Measurements from ENCODE around the gene KLRG1. TPM values are rescaled to one million over a fixed set of nuclear protein-coding genes. Genes with fewer than 3 reads are reported as not detected.

Gene KLRG1
- total RNA-seq, 2 experiments from 2014 or later: 14.4 to 16.1 TPM

DNA sequence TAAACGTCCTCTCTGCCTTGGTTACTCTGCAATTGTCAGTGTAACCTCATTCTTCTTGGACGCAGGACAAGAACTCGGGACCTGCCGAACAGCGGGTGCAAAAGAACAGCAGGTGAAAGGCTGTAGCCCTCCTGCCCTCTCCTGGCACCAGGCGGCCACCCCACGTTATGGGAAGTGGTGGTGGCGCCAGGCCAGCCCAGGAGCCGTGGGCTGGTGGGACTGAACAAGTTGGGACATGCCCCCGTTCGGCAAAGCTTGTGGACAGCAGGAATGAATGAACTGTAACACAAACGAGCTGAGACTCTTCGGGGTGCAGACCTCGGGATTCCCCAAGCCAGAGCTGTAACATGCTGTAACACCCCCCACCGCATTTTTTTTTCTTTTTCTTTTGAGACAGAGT lies 33.3 kb upstream of the KLRG1 start:
- H3K27me3 Mint-ChIP-seq: no peaks in the 10 kb centered on the region
- H3K27ac Mint-ChIP-seq: no peak overlapping the region
- peaks cover 36% of the 10 kb centered on the region for H3K36me3 Mint-ChIP-seq
- no peak overlapping the region for H3K4me3 Mint-ChIP-seq
- DNase-seq (no peak), ATAC-seq (ENCODE audit: low read depth) (no peak)
- peaks cover 35% of the 10 kb centered on the region for H3K4me1 Mint-ChIP-seq
- H3K9me3 Mint-ChIP-seq: peaks cover 15% of the 10 kb centered on the region
- POLR2A ChIA-PET: no interaction called here

DNA sequence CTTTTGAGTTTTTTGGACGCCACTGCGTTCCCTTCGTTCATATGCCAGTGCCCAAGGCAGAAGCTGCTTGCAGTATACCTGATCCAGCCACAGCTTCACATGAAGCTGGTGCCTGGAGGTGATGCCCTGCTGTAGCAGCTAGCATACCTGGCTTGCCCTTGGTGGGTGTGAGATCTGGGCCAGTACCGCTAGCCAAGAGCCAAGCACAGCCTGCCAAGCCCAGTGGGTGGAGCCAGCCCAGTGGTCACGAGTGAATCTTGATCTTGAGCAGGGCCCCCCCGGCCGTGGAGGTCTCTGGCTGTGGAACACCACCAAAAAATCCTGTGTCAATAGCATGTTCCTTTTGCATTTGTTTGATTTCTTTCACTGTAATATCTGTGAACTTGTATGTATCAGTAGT lies 32.6 kb upstream of the KLRG1 start:
- H3K36me3 Mint-ChIP-seq: peaks cover 36% of the 10 kb centered on the region
- ATAC-seq (ENCODE audit: low read depth) (no peak), DNase-seq (no peak)
- H3K4me3 Mint-ChIP-seq: no peak overlapping the region
- no peak overlapping the region for H3K27ac Mint-ChIP-seq
- no peaks in the 10 kb centered on the region for H3K27me3 Mint-ChIP-seq
- H3K9me3 Mint-ChIP-seq: peaks cover 15% of the 10 kb centered on the region
- POLR2A ChIA-PET: no interaction called here
- H3K4me1 Mint-ChIP-seq: peaks cover 29% of the 10 kb centered on the region

DNA sequence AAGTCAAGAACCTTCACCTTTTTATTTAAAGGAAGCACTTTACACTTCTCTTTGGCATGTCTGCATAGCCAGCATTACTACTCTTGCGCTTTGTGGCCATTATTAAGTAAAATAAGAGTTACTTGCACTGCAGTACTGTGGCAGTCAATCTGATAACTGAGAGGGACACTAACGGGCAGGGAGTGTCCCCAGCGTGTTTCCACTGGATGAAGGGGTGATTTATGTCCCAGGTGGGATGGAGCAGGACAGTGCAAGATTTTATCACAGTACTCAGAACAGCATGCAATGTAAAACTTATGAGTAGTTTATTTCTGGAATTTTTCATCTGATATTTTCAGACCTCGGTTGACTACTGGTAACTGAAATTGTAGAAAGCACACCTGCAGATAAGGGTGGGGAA lies 31.8 kb upstream of the KLRG1 start:
- POLR2A ChIA-PET: no interaction called here
- DNase-seq: no peak
- ATAC-seq (ENCODE audit: low read depth): no peak
- peaks cover 18% of the 10 kb centered on the region for H3K9me3 Mint-ChIP-seq
- peaks cover 25% of the 10 kb centered on the region for H3K4me1 Mint-ChIP-seq
- H3K27ac Mint-ChIP-seq: no peak overlapping the region
- H3K27me3 Mint-ChIP-seq: no peaks in the 10 kb centered on the region
- peaks cover 40% of the 10 kb centered on the region for H3K36me3 Mint-ChIP-seq
- no peak overlapping the region for H3K4me3 Mint-ChIP-seq

DNA sequence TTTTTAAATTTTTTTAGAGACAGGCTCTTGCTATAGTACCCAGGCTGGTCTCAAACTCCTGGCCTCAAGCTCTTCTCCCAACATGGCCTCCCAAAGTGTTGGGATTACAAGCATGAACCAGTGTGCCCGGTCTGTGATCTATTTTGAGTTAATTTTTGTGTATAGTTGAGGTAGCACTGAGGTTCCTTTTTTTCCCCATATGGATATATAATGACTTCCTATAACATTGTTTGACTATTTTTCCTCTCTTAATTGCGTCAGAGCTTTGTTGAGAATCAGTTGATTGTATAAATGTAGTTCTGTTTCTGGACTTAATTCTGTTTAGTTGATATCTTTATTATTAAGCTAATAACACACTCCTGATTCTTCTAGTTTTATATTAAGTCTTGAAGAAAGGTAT lies 31.3 kb upstream of the KLRG1 start:
- no peaks in the 10 kb centered on the region for H3K27me3 Mint-ChIP-seq
- no peak overlapping the region for H3K27ac Mint-ChIP-seq
- no peak for DNase-seq
- H3K9me3 Mint-ChIP-seq: peaks cover 13% of the 10 kb centered on the region
- POLR2A ChIA-PET: no interaction called here
- peaks cover 35% of the 10 kb centered on the region for H3K36me3 Mint-ChIP-seq
- ATAC-seq (ENCODE audit: low read depth): no peak
- H3K4me1 Mint-ChIP-seq: peaks cover 20% of the 10 kb centered on the region
- no peak overlapping the region for H3K4me3 Mint-ChIP-seq

DNA sequence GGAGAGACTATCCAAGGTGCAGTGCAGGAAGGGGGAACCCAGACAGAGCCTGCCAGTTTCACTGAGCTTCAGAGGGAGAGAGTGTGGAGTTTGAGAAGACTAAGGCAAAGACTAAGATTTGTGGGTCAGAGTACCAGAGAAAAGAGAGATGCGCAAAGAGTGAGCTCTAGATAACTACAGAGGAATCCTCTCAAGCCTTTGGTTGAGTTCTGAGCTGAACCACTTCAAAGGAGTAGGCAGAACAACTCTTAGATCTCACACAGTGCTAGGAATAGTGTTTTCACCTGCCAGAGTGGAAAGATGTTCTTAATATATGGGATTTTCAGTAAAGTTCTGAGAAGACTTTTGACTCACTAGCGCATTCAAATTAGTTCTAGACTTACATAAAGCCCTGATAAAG lies 29.2 kb upstream of the KLRG1 start:
- no peaks in the 10 kb centered on the region for H3K27me3 Mint-ChIP-seq
- ATAC-seq (ENCODE audit: low read depth): peak; percentile 33
- peaks cover 9% of the 10 kb centered on the region for H3K4me1 Mint-ChIP-seq
- peaks cover 32% of the 10 kb centered on the region for H3K36me3 Mint-ChIP-seq
- no peak overlapping the region for H3K4me3 Mint-ChIP-seq
- peaks cover 10% of the 10 kb centered on the region for H3K9me3 Mint-ChIP-seq
- POLR2A ChIA-PET: no interaction called here
- DNase-seq: no peak
- H3K27ac Mint-ChIP-seq: no peak overlapping the region

DNA sequence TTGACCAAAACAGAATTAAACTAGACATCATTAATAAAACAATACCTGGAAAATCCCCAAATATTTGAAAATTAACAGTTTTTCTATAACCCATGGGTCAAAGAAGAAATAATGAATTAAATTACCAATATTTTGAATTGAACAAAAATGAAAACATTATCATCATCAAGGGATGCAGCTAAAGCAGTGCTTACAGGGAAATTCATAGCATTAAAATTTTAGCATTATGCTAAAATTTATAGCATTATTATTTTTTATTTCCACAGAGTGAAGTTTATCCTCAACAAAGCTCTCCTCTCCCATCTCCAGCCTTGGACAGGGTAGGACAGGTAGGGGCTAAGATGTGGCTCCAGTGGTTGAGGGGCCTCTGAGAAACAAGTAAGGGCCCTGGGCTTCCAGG lies 20.6 kb upstream of the KLRG1 start:
- H3K9me3 Mint-ChIP-seq: peaks cover 11% of the 10 kb centered on the region
- H3K36me3 Mint-ChIP-seq: peaks cover 20% of the 10 kb centered on the region
- ATAC-seq (ENCODE audit: low read depth) (no peak), DNase-seq (no peak)
- H3K27ac Mint-ChIP-seq: no peak overlapping the region
- H3K27me3 Mint-ChIP-seq: no peaks in the 10 kb centered on the region
- H3K4me1 Mint-ChIP-seq: no peaks in the 10 kb centered on the region
- H3K4me3 Mint-ChIP-seq: no peak overlapping the region
- POLR2A ChIA-PET: no interaction called here

DNA sequence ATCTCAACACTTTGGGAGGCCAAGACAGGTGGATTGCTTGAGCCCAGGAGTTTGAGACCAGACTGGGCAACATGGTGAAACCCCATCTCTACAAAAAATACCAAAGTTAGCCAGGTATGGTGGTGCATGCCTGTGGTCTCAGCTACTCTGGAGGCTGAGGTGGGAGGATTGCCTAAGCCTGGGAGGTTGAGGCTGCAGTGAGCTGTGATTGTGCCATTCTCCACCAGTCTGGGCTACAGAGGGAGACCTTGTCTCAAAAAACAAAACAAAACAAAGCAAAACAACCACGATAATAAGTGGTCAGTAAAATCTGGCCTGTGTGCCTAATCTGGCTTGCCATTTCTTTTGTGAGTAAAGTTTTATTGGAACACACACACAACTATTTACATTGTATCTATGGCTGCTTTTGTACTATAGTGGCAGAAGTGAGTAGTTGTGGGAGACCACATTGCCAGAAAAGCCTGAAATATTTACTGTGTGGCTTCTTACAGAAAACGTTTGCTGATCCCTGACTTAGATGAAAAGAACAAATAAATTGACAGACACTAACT lies 19.4 kb upstream of the KLRG1 start:
- Mint-ChIP-seq H3K4me1 (no peaks in the 10 kb centered on the region), H3K36me3 (peaks cover 15% of the 10 kb centered on the region), H3K9me3 (peaks cover 10% of the 10 kb centered on the region), H3K4me3 (no peak overlapping the region), H3K27ac (no peak overlapping the region), H3K27me3 (no peaks in the 10 kb centered on the region)
- DNase-seq (no peak), ATAC-seq (ENCODE audit: low read depth) (no peak)
- POLR2A ChIA-PET: no interaction called here

DNA sequence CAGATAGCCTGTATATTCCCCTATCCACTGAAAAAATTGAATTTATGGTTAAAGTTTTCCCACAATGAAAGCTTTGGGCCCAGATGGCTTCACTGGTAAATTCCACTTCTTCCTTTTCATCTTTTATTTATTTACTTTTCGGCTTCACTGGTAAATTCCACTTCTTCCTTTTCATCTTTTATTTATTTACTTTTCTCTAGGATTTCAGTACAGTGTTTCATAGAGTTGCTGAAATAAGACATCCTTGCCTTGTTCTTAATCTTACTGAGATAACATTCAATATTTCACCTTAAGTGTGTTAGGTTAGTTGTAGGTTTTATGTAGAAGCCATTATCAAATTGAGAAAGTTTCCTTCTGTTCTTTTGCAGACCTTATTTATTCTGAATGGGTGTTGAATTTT lies 18.9 kb upstream of the KLRG1 start:
- POLR2A ChIA-PET: no interaction called here
- H3K36me3 Mint-ChIP-seq: peaks cover 15% of the 10 kb centered on the region
- DNase-seq: no peak
- no peak overlapping the region for H3K27ac Mint-ChIP-seq
- H3K9me3 Mint-ChIP-seq: peaks cover 10% of the 10 kb centered on the region
- ATAC-seq (ENCODE audit: low read depth): no peak
- H3K4me1 Mint-ChIP-seq: no peaks in the 10 kb centered on the region
- no peaks in the 10 kb centered on the region for H3K27me3 Mint-ChIP-seq
- no peak overlapping the region for H3K4me3 Mint-ChIP-seq

DNA sequence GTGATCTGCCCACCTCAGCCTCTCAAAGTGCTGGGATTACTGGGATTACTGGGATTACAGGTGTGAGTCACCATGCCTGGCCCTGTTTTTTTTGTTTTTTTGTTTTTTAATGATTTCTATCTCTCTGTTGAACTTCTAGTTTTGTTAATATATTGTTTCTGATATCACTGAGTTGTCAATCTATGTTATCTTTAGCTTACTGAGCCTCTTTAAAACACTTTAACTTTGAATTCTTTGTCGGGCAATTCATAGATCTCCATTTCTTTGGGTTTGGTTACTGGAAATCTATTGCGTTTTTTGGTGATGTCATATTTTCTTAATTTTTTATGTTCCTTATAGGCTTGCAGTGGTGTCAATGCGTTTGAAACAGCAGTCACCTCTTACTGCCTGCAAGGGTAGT lies 9.2 kb upstream of the KLRG1 start:
- Mint-ChIP-seq H3K4me1 (no peaks in the 10 kb centered on the region), H3K4me3 (no peak overlapping the region), H3K36me3 (peaks cover 17% of the 10 kb centered on the region), H3K9me3 (peaks cover 14% of the 10 kb centered on the region), H3K27ac (no peak overlapping the region), H3K27me3 (no peaks in the 10 kb centered on the region)
- no peak for DNase-seq
- POLR2A ChIA-PET: no interaction called here
- no peak for ATAC-seq (ENCODE audit: low read depth)

DNA sequence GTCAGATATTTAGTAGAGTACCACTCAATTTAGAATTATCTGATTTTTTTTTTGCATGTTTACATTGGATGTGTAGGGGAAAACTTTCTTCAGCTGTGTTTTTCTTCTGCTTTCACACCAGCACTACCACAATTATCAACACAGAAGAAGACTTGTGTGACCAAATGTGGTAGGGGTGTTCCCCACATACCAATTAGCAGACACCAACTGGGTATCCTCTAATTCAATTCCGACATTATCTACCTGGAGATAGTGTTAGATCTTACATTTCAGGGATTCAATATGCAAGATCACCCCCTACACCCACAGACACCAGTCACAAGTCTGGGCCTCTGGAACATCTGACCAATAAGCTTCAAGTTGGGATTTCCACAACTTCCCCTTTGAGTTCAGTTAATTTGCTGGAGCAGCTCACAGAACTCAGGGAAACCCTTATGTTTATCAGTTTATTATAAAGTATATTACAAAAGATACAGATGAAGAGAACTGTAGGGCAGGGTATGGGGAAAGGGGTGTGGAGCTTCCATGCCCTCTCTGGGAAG lies 4.1 kb upstream of the KLRG1 start:
- H3K36me3 Mint-ChIP-seq: peaks cover 6% of the 10 kb centered on the region
- H3K4me3 Mint-ChIP-seq: no peak overlapping the region
- no peak for ATAC-seq (ENCODE audit: low read depth)

DNA sequence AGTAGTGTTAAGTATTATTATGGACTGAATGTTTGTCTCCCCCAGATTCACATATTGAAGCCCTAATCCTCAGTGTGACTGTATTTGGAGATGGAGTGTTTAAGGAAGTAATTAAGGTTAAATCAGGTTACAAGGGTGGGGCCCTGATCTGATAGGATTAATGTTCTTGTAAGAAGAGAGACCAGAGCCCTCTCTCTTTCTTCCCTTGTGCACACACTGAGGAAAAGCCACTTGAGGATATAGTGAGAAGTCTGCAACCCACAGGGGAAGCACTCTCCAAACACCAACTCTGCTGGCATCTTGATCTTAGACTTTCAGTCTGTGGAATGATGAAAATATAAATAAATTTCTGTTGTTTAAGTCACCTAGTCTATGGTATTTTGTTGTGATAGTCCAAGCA lies 2.2 kb upstream of the KLRG1 start:
- Mint-ChIP-seq H3K9me3 (peaks cover 3% of the 10 kb centered on the region), H3K4me1 (peaks cover 28% of the 10 kb centered on the region), H3K27ac (no peak overlapping the region), H3K27me3 (no peaks in the 10 kb centered on the region), H3K4me3 (no peak overlapping the region), H3K36me3 (peaks cover 1% of the 10 kb centered on the region)
- POLR2A ChIA-PET: no interaction called here
- ATAC-seq (ENCODE audit: low read depth) (no peak), DNase-seq (no peak)

More for the DNA sequence above, 4.1 kb upstream of the KLRG1 start:
- POLR2A ChIA-PET: no interaction called here
- peaks cover 6% of the 10 kb centered on the region for H3K9me3 Mint-ChIP-seq
- DNase-seq: no peak
- no peak overlapping the region for H3K27ac Mint-ChIP-seq
- no peaks in the 10 kb centered on the region for H3K27me3 Mint-ChIP-seq
- H3K4me1 Mint-ChIP-seq: peaks cover 23% of the 10 kb centered on the region

DNA sequence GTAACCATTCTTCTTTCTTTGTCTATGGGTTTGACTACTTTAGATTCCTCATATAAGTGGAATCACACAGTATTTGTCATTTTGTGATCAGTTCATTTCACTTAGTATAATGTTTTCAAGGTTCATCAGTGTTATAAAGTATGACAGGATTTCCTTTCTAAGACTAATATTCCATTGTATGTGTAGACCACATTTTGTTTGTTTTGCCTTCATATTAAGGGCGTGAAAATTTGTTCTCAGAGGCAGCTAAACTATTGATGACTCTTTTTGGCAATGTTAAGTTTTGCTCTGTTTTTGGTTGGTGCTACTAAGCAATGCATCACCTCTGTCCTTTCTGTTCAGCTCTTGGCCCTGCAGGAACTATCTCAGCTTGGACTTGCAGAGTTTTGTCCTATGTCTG lies 1.7 kb upstream of the KLRG1 start:
- no peak for ATAC-seq (ENCODE audit: low read depth)
- Mint-ChIP-seq H3K4me1 (peaks cover 30% of the 10 kb centered on the region), H3K27ac (peak overlapping the region; percentile 7), H3K36me3 (peaks cover 1% of the 10 kb centered on the region), H3K27me3 (no peaks in the 10 kb centered on the region), H3K4me3 (peak overlapping the region; percentile 60), H3K9me3 (peaks cover 3% of the 10 kb centered on the region)
- POLR2A ChIA-PET: no interaction called here
- DNase-seq: no peak

DNA sequence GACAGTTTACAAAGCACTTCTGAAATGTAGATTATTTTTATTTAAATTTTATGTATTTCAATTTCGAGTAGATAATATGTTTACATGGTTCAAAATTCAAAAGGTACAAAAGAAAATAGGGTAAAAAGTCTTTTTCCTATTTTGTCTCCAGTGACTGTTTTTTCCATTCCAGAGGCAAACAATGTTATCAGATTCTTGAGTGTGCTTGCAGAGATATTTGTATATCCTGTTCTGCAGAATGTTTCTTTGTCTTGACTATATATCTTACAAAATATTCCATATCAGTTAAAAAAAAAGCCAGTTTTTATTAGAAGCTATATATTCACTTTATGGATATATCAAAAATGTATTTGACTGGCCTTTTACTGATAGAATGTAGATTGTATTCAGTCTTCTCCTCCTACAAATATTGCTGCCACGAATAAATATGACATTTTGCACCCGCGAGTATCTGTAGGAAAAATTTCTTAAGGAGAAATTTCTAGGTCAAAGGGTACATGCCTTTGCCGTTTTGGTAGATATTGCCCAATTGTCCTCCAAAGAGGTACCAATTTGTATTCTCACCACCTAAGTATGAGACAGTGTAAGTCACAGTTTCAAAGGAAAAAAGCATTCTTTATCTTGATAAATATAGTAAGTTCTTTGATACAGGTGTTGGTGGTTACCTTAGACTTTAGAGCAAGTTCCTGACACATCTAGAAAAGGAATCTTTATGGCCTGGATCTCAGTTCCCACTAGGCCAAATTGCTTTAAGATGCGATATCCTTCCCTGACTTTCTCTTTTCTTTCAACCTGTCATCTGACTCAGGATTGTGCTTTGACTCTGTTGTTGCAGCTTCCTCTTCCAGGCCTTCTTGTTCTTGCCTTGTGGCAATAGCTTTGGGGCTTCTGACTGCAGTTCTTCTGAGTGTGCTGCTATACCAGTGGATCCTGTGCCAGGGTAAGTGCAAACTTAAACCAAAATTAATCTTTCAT lies 2.3 kb downstream of the KLRG1 start:
- Mint-ChIP-seq H3K36me3 (peaks cover 1% of the 10 kb centered on the region), H3K9me3 (no peaks in the 10 kb centered on the region), H3K27ac (no peak overlapping the region), H3K4me3 (peak overlapping the region; percentile 4), H3K4me1 (peaks cover 29% of the 10 kb centered on the region), H3K27me3 (no peaks in the 10 kb centered on the region)
- peak; percentile 53 for ATAC-seq (ENCODE audit: low read depth)
- no peak for DNase-seq
- POLR2A ChIA-PET: no interaction called here

DNA sequence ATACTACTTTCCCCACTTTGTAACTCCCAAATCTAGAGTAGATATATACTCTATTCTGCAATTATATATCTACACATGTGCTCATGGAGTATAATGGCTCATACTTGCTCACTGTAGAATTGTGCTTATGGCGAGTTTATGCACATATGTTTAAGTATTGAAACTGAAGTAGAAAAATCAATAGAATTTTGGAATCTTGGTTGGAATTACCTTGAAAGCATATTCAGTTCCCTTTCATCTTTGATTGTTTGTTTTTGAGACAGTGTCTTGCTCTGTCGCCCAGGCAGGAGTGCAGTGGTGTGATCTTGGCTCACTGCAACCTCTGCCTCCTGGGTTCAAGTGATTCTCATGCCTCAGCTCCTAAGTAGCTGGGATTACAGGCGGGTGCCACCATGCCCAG lies 4.5 kb downstream of the KLRG1 start:
- no peaks in the 10 kb centered on the region for H3K27me3 Mint-ChIP-seq
- POLR2A ChIA-PET: no interaction called here
- no peak overlapping the region for H3K4me3 Mint-ChIP-seq
- H3K36me3 Mint-ChIP-seq: peaks cover 1% of the 10 kb centered on the region
- DNase-seq (no peak), ATAC-seq (ENCODE audit: low read depth) (no peak)
- H3K4me1 Mint-ChIP-seq: peaks cover 16% of the 10 kb centered on the region
- H3K9me3 Mint-ChIP-seq: no peaks in the 10 kb centered on the region
- no peak overlapping the region for H3K27ac Mint-ChIP-seq

Measured in activated naive CD8-positive, alpha-beta T cell treated with anti-CD3 and anti-CD28 coated beads, Interleukin-2, amount 10 ng/mL, durations not matched to agents 7 days and 5 days (primary cell).